Upper lobe of left lung (tissue), 6 donors: ENCODE data around the gene ATM. TPM values are rescaled to one million over a fixed set of nuclear protein-coding genes. Genes with fewer than 3 reads are reported as not detected.

Experiments used
- ATAC-seq, 2 donors: fragments of 200-7000 bp; cut with Tn5 transposase; one replicate each; pipeline ENCODE4 v1.9.1; 2022; ENCODE audit warnings: mild to moderate bottlenecking in 2 of 2, moderate library complexity in 2 of 2; ENCODE audit not compliant: low FRiP score in 2 of 2
- DNase-seq, 2 donors: peaks; one replicate each; pipeline ENCODE4 v3.0.0-alpha.2; 2019 to 2020
- H3K27ac ChIP-seq, 4 donors: fragments of 200-600 bp; sonication (generic); one replicate each; pipeline ENCODE4 v1.5.1; 2016 to 2019
- H3K27me3 ChIP-seq, 4 donors: fragments of 200-600 bp; sonication (generic); one replicate each; pipeline ENCODE4 v1.5.1; 2017 to 2019
- H3K36me3 ChIP-seq, 4 donors: fragments of 200-600 bp; sonication (generic); one replicate each; pipeline ENCODE4 v1.5.1; 2016 to 2019
- H3K4me1 ChIP-seq, 4 donors: fragments of 200-600 bp; sonication (generic); one replicate each; pipeline ENCODE4 v1.5.1; 2018 to 2019
- H3K4me3 ChIP-seq, 4 donors: fragments of 200-600 bp; sonication (generic); one replicate each; pipeline ENCODE4 v1.5.1; 2017 to 2019; ENCODE audit warnings: mild to moderate bottlenecking in 2 of 4, moderate library complexity in 1 of 4
- H3K9me3 ChIP-seq, 4 donors: fragments of 200-600 bp; sonication (generic); one replicate each; pipeline ENCODE4 v1.5.1; 2018 to 2019
- EP300 ChIP-seq, 4 donors: sonication (generic); formaldehyde crosslinking; IDR thresholded peaks; one replicate each; pipeline ENCODE4 v1.5.1; 2017; ENCODE audit warnings: antibody characterized with exemption in 4 of 4, control low read depth in 2 of 4
- POLR2A ChIP-seq, 4 donors: fragments of 450-650 bp; IDR thresholded peaks; one replicate each; pipeline ENCODE4 v1.5.1; 2016 to 2017; ENCODE audit warnings: antibody characterized with exemption in 4 of 4, mild to moderate bottlenecking in 2 of 4
- POLR2AphosphoS5 ChIP-seq, 2 donors: sonication (generic); formaldehyde crosslinking; IDR thresholded peaks; one replicate each; pipeline ENCODE4 v1.5.1; 2017; ENCODE audit warnings: antibody characterized with exemption in 2 of 2
- WGBS, 2 donors: methylation state at CpG; one replicate each; pipeline ENCODE4 v1.1.5; 2017 to 2018; 5-methylcytosine and 5-hydroxymethylcytosine counted together
- total RNA-seq, 6 donors: library from RNA; depleted of rRNA in 4 of 6; stranded (reverse); fragments of >200 nt in 4 of 6; gene quantifications; one replicate each; pipeline versions ENCODE4 v1.1.0 to v1.2.1, GENCODE V29; 2016 to 2021
- TF ChIP-seq, protein P1 (sequence below), 6 experiments: fragments of 450-650 bp in 4 of 6; fragments of 200-600 bp in 2 of 6; sonication (generic) in 2 of 6; IDR thresholded peaks; one replicate each; pipeline ENCODE4 v1.5.1; 2016 to 2019; ENCODE audit warnings: antibody characterized with exemption in 6 of 6
- donor health status: DM: no; HTN: no; CAD: no; lungs with moderate emphysema.
- donor health status: DM: no; HTN: yes; CAD: no; lungs with severe emphysema.

The ATM gene
- total RNA-seq, 6 donors from 2014 or later, result 37.9 to 248 (median 62.6) TPM

DNA sequence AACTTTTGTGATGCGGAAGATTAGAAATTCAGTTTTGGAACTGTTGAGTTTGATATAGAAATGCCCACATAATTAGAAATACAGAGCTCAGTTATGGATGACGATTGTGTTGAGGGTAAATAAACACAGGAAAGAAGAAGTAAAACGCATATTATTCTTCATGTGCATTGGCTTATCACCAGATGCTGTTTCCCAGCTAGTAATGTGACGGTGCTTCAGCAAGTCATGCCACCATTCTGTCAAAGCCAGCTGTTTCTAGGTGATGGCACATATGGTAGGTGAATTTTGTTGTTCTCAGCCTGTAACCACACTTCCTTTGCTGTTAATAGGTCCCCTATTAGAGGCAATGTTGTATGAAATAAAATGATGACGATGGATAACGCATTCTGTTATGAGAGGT lies 175.6 kb downstream of the ATM start:
- ATAC-seq (no peak), DNase-seq (no peak)
- H3K9me3 ChIP-seq, result no peaks in the 10 kb centered on the region
- WGBS, 2 donors, result 78 to 83% methylated on average over 6 of the region's 6 CpGs
- TF ChIP-seq, protein P1, sequence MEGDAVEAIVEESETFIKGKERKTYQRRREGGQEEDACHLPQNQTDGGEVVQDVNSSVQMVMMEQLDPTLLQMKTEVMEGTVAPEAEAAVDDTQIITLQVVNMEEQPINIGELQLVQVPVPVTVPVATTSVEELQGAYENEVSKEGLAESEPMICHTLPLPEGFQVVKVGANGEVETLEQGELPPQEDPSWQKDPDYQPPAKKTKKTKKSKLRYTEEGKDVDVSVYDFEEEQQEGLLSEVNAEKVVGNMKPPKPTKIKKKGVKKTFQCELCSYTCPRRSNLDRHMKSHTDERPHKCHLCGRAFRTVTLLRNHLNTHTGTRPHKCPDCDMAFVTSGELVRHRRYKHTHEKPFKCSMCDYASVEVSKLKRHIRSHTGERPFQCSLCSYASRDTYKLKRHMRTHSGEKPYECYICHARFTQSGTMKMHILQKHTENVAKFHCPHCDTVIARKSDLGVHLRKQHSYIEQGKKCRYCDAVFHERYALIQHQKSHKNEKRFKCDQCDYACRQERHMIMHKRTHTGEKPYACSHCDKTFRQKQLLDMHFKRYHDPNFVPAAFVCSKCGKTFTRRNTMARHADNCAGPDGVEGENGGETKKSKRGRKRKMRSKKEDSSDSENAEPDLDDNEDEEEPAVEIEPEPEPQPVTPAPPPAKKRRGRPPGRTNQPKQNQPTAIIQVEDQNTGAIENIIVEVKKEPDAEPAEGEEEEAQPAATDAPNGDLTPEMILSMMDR (IDR thresholded peaks at IDR 0.05), result no peak
- TF ChIP-seq POLR2A (IDR thresholded peaks at IDR 0.05) (no peak), POLR2AphosphoS5 (IDR thresholded peaks at IDR 0.05) (no peak), EP300 (IDR thresholded peaks at IDR 0.05) (no peak)
- H3K4me1 ChIP-seq, result no peaks in the 10 kb centered on the region
- H3K4me3 ChIP-seq, result no peak overlapping the region
- no peaks in the 10 kb centered on the region for H3K36me3 ChIP-seq
- no peaks in the 10 kb centered on the region for H3K27me3 ChIP-seq
- no peak overlapping the region for H3K27ac ChIP-seq

DNA sequence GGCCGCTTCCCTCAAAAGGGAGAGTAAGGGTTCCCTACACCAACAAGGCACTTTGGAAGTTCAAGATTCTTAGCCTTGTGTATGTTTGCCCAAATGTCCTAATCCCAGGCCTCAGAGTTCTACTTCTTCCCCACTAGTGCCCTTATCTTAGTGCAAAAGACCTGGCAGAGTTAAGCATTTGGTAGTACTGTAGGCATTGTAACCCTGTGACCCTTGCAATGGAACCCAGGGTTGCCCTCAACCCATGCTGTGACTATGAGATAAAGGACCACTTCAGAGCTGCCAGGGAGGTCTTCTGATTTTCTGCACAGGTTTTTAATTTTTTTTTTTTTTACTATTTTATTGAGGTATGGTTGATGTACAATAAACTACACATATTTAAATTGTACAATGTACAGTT lies 179.4 kb downstream of the ATM start:
- no peak overlapping the region for H3K4me3 ChIP-seq
- no peaks in the 10 kb centered on the region for H3K9me3 ChIP-seq
- WGBS, 2 donors, result 83 to 100% methylated on average over 1 of the region's 1 CpG
- no peak for DNase-seq
- TF ChIP-seq POLR2AphosphoS5 (IDR thresholded peaks at IDR 0.05) (no peak), EP300 (IDR thresholded peaks at IDR 0.05) (no peak), POLR2A (IDR thresholded peaks at IDR 0.05) (no peak)
- TF ChIP-seq, protein P1 (IDR thresholded peaks at IDR 0.05), result no peak
- ATAC-seq, result no peak
- no peaks in the 10 kb centered on the region for H3K27me3 ChIP-seq
- H3K36me3 ChIP-seq, result no peaks in the 10 kb centered on the region
- H3K4me1 ChIP-seq, result no peaks in the 10 kb centered on the region
- no peak overlapping the region for H3K27ac ChIP-seq

DNA sequence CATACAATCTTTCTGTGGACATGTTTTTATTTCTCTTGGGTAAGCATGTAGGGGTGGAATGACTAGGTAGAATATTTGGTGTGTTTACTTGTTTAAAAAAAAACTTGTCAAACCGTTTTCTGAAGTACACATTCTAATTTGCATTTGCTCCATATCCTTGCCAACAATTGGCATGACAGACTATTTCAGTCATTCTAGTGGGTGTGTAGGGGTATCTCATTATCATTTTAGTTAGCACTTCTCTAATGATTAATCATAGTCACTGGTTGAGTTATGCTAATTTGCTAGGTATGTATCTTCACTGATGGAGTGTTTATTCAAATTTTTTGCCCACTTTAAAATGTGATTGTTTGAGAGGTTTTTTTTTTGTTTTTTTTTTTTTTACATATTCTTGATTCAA lies 180.2 kb downstream of the ATM start:
- 48 to 62% methylated on average over 1 of the region's 1 CpG for WGBS, 2 donors
- Histone ChIP-seq H3K36me3 (no peaks in the 10 kb centered on the region), H3K27ac (no peak overlapping the region), H3K9me3 (no peaks in the 10 kb centered on the region), H3K27me3 (no peaks in the 10 kb centered on the region), H3K4me1 (no peaks in the 10 kb centered on the region), H3K4me3 (no peak overlapping the region)
- DNase-seq, result no peak
- no peak for ATAC-seq
- no peak for TF ChIP-seq POLR2AphosphoS5 (IDR thresholded peaks at IDR 0.05)
- TF ChIP-seq, protein P1 (IDR thresholded peaks at IDR 0.05), result no peak
- no peak for TF ChIP-seq EP300 (IDR thresholded peaks at IDR 0.05)
- no peak for TF ChIP-seq POLR2A (IDR thresholded peaks at IDR 0.05)

DNA sequence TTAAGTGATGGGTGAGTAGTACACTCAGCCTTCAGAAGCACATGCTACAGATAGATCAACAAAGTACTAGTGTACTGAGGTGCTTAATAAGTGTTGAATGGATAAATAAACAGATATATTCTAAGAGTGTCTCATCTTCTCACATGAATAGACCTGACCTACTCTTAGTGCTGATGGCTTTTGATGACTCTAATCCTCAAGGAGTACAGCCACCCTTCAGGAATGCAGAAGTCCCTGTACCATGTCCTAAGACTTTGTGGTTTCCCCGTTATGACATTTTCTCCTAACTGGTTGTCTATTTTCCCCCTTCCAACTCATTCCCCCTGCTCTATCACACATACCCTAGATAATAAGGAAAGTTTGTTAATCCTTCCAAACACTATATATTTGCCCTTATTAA lies 182.8 kb downstream of the ATM start:
- no peaks in the 10 kb centered on the region for H3K9me3 ChIP-seq
- no peaks in the 10 kb centered on the region for H3K36me3 ChIP-seq
- WGBS, 2 donors, result 59 to 86% methylated on average over 1 of the region's 1 CpG

DNA sequence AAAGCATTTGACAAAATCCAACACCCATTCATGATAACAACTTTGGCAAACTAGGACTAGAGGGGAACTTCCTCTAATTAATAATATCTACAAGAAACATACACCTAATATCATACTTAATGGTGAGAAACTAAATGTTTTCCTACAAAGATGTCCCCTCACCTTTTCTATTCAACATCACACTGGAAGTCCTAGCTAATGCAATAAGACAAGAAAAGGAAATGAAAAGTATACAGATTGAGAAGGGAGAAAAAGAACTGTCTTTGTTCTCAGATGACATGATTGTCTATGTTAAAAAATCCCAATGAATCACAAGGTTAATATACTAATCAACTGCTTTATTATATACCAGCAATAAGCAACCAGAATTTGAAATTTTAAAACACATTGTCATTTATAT lies 192.1 kb downstream of the ATM start:
- no peak overlapping the region for H3K4me3 ChIP-seq
- peaks cover 0 to 4% (median 0%) of the 10 kb centered on the region in 4 donors for H3K9me3 ChIP-seq
- no peaks in the 10 kb centered on the region for H3K36me3 ChIP-seq
- no peaks in the 10 kb centered on the region for H3K27me3 ChIP-seq
- no peak for DNase-seq
- H3K27ac ChIP-seq, result no peak overlapping the region
- no peaks in the 10 kb centered on the region for H3K4me1 ChIP-seq
- no peak for ATAC-seq
- TF ChIP-seq POLR2AphosphoS5 (IDR thresholded peaks at IDR 0.05) (no peak), POLR2A (IDR thresholded peaks at IDR 0.05) (no peak), EP300 (IDR thresholded peaks at IDR 0.05) (no peak)
- TF ChIP-seq, protein P1 (IDR thresholded peaks at IDR 0.05), result no peak

More for the DNA sequence above, 182.8 kb downstream of the ATM start:
- Histone ChIP-seq H3K4me1 (no peaks in the 10 kb centered on the region), H3K27me3 (no peaks in the 10 kb centered on the region), H3K4me3 (no peak overlapping the region), H3K27ac (no peak overlapping the region)
- no peak for ATAC-seq
- DNase-seq, result no peak
- TF ChIP-seq, protein P1 (IDR thresholded peaks at IDR 0.05), result no peak
- TF ChIP-seq POLR2A (IDR thresholded peaks at IDR 0.05) (no peak), EP300 (IDR thresholded peaks at IDR 0.05) (no peak), POLR2AphosphoS5 (IDR thresholded peaks at IDR 0.05) (no peak)
